G401 (cell line): ENCODE measurements around the gene MCAM. TPM values are rescaled to one million over a fixed set of nuclear protein-coding genes. Genes with fewer than 3 reads are reported as not detected.
A peak's percentile ranks its signal among the peaks of the same experiment; 100 is the strongest.

Experiments used
- DNase-seq: peaks from one replicate; pipeline ENCODE4 v3.0.0-alpha.2; 2015; ENCODE audit warnings: low spot score
- in situ Hi-C: cut with HindIII; loops from 2 replicates; pipeline ENCODE4 v1.10.0; 2016; ENCODE audit warnings: low sequenced_read_pairs, mixed read lengths
- total RNA-seq: library from RNA; depleted of rRNA; stranded (reverse); fragments of >200 nt; shearing (Covaris generic); gene quantifications from 2 replicates; pipeline ENCODE4 v1.2.3, GENCODE V29; 2014; rRNA removed

Gene MCAM, protein sequence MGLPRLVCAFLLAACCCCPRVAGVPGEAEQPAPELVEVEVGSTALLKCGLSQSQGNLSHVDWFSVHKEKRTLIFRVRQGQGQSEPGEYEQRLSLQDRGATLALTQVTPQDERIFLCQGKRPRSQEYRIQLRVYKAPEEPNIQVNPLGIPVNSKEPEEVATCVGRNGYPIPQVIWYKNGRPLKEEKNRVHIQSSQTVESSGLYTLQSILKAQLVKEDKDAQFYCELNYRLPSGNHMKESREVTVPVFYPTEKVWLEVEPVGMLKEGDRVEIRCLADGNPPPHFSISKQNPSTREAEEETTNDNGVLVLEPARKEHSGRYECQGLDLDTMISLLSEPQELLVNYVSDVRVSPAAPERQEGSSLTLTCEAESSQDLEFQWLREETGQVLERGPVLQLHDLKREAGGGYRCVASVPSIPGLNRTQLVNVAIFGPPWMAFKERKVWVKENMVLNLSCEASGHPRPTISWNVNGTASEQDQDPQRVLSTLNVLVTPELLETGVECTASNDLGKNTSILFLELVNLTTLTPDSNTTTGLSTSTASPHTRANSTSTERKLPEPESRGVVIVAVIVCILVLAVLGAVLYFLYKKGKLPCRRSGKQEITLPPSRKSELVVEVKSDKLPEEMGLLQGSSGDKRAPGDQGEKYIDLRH
- total RNA-seq: 77.2 and 90.3 TPM in 2 replicates

DNA sequence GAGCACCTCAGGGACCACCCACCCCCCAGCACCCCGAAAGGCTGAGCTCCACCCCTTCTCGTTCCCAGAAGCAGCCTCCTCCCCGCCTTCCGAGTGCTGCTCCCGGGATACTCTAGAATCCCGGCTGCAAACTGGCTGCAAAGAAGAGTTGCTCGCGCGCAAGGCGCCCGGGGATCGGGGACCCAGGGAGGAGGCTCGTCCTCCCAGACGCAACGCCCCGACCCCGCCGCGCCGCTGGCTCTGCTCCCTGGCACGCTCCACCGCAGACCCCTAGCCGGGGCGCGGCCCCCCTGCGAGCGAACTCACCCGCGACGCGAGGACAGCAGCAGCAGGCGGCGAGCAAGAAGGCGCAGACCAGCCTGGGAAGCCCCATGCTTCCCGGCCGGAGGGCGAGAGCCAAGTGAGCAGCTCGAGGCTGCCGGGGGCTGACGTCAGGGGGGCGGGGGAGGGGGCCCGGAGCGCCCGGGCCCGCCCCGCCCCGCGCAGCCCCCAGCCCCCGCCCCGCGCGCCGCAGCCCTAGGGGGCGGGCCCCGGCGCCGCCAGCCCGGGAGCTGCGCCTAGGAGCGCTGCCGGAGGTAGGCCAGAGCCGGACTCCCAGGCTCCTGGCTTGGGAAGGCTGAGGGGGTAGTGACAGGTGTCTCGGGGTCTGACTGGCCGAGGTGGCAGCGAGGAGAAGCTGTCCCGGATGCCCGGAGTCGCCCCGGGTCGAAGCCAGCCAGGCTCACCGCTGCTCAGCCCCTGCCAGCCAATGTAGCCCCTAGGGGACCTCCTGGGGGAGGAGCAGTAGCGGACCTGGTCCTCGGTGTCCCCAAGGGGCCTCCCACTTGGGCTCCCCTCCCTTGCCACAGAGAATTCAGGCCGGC, at the start of gene MCAM:
TSS of gene MCAM (minus strand) at position 402 of the 863 bp plus-strand sequence. CDS start at position 373, 29 bp downstream.
- DNase-seq: peak; percentile 60
- in situ Hi-C loops: loop anchor here (25.0 kb wide), 1 partner anchor 205 kb away; the partner anchor contains the start of genes C2CD2L, DPAGT1 and HINFP

DNA sequence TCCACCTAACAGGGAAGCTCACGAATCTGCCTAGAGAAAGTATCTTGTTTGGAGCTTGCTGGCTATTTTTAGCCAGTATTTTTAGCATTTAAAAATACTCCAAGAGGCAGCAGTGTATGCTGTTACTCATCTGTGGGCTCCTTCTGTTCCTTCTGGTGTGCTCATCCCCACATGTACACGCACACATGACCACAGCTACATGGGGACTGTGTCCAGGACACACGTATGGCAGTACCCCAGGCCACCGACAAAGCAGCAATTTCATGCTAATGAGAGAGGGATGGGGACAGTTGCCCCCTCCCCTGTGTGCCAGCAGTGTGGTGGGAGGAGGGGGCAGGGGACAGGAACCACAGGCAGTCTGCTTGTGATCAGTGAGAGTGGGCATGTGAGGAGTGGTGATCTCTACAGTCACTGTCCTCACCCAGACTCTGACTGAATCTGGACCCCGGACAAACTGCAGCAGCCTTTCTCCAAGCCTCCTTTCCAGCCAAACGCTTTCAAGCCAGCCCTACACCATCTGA, 48.2 kb upstream of the MCAM start:
- in situ Hi-C loops: no loop called here

DNA sequence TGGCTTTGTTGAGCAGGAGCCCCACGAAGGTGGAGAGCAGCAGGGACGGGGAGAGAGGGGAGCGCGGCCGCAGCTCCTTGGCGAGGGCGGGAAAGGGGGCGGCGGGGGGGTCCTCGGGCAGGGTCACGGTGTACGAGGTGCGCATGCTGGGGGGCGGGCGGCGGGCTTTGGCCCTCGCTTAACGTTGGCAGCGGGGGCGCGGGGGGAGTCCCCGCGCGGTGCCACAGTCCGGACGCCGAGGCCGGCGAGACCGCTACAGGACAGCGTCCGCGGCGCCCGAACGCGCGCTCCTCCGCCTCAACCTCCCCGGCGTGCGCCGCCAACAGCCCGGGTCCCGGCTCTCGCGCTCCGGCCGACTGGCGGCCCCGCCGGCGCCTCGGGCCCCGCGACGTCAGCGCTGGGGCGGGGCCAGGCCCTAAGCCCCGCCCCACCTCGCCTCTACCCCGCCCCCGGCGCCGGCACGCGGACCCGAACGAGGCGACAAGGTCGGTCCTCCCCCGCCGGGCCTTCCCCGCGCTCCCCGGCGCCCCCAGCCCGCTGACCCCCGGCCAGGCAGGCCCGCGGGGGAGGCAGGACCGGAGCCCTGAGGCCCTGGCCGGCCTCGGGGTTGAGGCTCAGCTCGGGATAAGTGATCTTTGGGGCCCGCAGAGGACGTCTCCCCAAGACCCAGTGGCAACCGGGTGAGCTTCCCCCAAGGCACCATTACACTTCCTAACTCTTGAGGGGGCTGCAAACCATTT, 47.1 kb upstream of the MCAM start:
- peak; percentile 81 for DNase-seq

More for the DNA sequence above, 48.2 kb upstream of the MCAM start:
- DNase-seq: no peak

DNA sequence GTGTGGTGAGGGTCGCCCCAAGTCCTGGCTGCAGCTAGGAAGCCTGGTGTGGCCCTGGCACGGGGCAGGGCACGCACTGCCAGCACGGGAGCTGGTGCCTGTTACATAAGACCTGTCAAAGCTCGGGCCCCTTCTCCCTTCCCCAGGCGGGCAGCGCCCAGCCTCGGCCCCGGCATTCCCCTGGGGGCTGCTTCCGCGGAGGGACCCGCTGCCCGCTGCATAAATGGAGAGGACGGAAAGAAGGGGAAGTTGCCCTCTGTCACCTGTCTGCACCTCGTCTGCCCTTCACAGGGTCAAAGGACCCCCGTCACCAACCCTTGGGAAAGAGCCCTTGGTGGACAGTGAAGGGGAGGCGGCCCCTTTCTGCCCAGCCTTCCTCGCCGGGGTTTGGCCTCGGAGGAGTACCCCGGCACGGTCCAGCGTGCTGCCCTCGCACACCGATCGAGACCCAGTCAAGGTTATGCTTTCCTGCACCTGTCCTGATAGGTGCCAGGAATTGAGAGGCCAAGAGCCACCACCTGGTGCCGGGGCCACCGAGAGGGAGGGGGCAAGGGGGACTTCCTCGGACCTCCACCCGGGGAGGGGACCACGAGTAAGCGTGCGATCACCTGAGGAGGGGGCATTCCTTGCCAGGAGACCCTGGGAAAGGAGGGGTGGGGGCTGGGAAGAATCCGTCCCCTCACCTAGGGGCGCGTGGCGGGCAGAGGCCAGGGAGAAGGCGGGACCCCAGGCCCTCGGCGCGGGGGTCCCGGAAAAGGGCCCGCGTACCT, 46.3 kb upstream of the MCAM start:
- in situ Hi-C loops: no loop called here
- no peak for DNase-seq

More for the DNA sequence above, 47.1 kb upstream of the MCAM start:
- in situ Hi-C loops: no loop called here

DNA sequence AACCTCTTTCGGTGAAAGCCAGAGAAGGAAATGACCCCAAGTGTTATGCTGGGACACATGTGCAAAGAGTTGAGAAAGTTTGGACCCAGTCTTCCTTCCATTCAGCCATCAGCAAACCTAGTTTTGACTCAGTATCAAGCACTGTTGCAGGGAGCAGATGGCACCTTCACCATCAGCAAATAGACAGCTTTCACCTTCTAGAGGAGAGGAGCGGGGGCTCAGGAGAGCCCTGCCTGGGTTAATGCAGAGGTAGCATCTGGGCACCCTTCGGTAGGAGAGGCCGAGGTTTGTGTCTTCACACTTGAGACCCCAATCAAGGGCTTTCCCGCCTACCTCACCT, 45.8 kb upstream of the MCAM start:
- in situ Hi-C loops: no loop called here
- DNase-seq: peak; percentile 88

DNA sequence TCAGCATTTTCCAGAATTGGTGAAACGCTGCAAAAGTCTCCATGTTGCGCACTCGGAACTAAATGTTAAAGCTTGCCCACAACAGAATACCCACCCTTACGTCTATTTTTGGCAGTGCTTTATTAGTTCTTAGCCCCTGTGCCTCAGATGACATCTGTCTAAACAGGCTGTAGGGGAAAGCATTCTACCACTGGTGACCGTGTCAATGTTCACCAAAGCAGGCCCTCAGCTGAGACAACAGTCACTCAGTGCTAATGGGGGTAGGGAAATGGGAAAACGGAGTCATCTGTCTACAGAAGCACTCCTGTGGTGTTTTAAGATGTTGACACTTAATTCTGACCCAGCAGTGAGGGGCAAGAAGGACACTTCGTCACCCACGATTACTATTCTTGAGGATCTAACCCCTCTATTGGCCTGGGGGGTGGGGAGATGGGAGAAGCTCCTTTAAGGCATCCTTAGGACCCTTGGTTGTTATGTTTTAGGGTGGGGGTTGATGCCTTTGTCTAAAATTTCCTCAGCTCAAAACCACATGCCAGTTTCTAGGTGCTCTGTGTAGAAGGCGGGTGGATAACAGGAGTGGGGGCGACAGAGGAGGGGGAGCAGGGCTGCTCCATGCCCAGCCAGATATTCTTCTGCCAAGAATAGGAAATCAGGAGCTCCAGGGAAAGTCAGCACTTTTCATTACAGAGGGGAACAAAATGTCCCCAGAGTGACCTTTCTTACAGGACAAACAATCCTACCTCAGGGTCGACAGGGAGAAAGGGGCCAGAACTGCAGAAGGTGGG, 45.2 kb upstream of the MCAM start:
- peak; percentile 40 for DNase-seq
- in situ Hi-C loops: no loop called here

DNA sequence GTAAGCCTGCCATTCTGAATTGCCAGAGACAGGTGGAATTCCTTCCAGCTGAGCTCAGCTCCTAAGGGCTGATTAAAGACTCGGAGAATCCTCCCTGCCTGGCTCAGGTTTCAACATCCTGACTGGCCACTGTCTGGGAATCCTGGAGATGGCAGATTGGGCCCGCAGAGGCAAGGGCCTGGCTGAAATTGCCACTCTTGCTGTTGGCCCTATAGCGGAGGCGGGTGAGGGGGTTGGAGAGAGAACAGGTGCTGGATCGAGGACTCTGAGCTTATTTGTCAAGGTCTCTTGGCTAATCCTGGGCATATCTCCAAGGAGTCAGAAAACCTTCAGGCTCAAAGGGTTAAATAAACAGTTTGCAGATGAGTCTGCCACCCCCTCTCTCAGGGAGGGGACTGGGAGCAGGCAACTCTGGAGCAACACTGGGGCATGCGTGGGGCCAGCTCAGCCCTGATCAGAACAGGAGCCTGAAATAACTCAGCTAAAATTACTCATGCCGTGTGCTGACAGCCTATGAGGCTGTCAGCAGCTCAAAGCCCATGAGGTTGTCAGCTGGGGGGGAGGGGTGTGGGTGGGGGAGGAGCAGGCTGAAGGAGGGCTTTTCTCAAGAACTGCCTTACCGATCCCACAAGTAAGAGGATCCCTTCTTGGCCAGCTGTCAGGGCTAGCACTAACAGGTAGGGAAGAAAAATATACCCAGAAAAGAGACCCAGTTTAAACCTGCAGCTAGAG, 44.3 kb upstream of the MCAM start:
- in situ Hi-C loops: no loop called here
- peak; percentile 78 for DNase-seq

DNA sequence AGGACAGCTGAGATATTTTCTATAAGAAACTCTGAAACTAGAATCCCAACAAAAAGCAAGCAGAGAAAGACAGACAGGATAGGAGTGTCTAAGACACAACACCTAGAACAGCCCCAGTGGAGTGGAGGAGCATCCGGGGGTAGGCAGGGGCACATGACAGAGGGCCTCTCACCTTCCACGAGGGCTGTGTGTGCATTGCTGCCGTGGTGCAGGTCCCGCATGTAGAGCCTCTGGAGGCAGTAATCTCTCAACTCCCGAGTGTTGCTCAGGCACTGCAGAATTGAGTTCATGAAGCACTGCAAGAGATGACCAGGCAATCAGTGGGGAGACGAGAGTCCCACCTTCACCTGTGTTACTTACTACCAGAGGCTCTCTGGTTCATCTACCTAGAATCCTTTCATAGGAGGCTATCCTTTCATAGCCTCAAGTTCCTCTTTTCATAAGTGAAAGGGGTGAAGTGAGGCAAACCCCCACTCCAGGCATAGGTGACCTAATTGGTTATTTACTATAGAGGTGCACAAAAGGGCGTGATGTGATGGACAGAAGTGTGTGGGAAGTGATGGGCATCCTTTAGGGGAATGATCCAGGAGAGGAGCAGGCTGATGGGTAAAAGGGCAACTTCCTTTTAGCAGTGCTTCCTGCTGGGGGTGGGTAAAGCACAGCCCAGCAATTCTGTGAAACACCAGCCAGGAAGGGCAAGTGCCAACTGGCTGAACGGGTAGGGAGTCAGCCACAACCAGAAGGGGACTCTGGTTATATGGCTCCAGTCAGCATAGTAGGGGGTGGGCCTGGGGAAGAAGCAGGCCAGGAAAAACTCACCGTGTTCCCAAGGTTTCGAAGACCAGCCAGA, 42.7 kb upstream of the MCAM start:
- DNase-seq: no peak
- in situ Hi-C loops: no loop called here

DNA sequence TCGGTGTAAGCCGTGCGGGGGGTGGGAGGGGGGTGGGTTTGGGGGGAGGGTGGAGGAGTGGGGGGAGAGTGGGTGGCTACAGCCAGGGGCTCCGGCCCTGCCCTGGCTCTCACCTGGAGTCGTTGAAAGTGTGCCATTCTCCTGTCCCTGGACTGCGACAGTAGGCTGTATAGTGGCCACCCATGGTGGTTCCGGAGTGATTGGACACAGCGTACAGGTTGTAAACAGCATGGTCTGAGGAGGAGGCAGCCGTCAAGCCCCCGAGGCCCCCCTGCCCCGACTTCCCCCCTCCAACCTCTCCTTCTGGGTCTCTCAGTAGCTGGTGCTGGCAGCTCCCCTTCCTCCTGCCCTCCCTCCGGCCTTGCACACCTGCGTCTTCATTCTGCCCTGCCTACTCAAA, 40.1 kb upstream of the MCAM start:
- in situ Hi-C loops: no loop called here
- no peak for DNase-seq

DNA sequence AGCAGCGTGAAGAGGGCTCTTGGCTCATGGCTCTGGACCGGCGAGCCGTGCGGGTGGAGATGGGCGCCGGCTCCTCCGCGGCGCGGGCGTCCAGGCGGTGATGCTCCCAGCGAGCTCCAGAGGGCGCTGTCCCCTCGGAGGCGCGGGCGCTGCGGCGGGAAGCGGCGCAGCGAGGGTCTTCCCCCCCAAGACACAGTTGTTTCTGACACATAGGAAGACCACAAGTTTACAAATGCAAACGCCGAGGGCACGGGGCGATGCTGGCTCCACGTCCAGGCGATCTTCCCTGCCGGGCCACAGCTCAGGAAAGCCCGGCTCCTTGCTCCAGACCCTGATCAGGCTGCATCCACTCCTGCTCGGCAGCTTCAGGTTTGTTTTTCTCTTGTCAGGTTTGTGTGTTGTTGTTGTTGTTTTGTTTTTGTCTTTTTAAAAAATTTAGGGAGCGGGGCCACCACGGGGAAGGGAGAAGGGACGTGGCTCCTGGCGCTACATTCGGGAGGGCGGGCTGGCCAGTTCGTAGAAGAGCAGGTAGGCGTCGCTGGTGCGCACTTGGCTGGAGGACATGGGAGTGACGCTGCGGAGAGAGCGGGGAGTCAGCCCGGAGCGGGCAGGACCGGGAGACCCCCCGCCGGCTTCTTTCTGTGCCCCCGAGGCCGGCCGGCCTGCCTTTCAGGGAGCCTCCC, 39.6 kb upstream of the MCAM start:
- DNase-seq: peak; percentile 77
- in situ Hi-C loops: no loop called here

DNA sequence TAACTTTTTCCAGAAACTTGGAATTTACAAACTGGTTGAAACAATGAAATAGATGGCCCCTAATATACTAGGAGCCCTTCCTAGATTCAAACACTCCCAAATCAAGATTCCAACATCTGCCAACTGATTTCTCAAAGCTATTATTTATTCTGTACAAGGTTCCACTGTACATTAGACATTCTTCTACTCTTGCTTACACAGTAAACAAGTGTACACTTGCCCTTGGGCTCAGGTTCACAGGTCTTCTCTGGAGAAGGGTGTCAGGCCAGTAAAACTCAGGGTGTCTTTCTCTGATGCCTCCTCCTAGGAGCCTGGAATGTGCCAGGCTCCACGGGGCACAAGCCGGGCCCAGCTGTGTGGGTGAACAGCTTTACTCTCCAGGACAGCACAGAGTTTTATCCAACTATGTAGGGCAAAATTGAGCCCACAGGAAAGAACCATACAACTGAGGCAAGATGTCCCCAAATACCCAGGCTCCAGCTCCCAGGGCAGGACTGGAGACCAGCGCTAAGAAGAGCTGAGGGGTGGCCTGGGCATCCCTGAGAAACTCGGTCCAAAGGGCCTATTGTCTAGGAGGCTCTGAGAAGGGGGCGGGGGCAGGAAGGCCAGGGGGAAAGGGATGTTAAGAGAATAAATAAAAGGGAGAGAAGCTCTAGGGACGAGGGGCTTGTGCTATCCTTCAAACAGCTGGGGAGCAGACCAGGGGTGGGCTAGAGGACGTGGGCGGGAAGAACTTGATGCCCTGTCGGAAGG, 38.3 kb upstream of the MCAM start:
- no peak for DNase-seq
- in situ Hi-C loops: no loop called here

DNA sequence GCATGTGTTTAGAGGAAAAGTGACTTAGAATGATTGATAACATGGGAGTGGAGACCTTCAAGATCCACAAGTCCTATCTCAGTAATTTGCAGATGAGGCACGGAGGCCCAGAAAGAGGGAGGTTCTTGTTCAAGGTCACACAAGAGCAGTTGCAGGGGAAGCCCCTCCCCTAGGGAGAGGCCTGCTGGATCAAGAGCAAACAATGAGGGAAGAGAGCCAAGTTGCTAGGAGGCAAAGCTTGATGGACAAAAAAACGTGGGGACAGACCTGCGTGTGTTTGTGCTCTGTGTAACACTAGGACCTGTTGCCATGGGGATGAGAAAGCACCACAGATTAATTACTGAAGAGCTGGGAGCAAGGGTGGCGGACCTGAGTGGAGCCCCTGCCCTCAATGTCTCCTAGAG, 35.9 kb upstream of the MCAM start:
- in situ Hi-C loops: loop anchor here (5.0 kb wide), 1 partner anchor 46 kb away; no protein-coding TSS in a partner anchor
- no peak for DNase-seq

DNA sequence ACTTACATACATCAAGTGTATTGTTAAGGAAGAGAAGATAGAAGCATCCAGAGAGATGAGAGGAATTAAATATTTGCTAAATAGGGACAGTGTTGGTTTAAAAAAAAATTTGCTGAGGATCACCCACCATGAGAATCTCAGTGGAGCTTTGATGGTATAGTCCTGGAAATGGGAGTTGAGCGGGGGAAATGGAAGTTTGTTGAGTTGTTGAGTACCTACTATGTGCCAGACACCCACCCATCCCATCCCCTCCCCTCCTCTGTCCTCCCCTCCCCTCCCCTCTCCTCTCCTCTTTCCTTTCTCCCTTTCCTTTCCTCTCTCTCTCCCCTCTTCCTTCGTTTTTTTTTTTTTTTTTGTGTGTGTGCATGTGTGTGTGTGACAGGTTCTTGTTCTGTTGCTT, 34.3 kb upstream of the MCAM start:
- no peak for DNase-seq
- in situ Hi-C loops: loop anchor here (5.0 kb wide), 1 partner anchor 44 kb away; no protein-coding TSS in a partner anchor

DNA sequence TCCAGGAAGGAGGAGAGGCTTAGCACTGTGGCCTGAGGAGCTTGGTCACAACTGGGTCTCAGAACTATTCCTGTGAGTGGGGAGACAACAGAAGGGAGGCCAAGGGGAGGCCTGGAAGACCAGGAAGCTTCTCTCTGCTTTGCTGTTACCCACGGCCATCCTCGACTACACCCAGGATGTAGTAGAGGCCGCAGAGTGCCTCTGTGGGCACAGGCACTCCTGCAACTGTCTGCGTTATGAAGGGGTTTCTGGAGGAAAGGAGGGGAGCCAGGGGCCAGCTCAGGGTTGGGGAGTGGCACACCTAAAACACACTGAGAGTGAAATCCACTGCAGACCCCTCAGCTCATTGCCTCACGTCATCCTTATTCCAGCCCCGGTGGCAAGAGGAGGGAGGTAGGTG, 33.4 kb upstream of the MCAM start:
- in situ Hi-C loops: loop anchor here (5.0 kb wide), 1 partner anchor 43 kb away; no protein-coding TSS in a partner anchor
- no peak for DNase-seq
